VCaP (cell line): Measurements from ENCODE around the gene PPP1R12A.
A peak's percentile ranks its signal among the peaks of the same experiment; 100 is the strongest.
"Not testable (repeated sequence)": the region's sequence is repeated elsewhere in the genome, so short reads cannot be mapped to it uniquely, and the experiment has no call there.

Experiments used
- H3K27ac ChIP-seq: fragments of 450-650 bp; 2 replicates; pipeline ENCODE4 v1.5.1; 2017
- CTCF ChIP-seq: fragments of 450-650 bp; conservative IDR thresholded peaks from 2 replicates; pipeline ENCODE4 v1.5.1; 2017; ENCODE audit warnings: mild to moderate bottlenecking, moderate library complexity

Gene PPP1R12A

GRCh38 chr12:79891506-79892162, 43.3 kb downstream of the PPP1R12A start:
- no peak for TF ChIP-seq CTCF
- no peak overlapping the region for H3K27ac ChIP-seq

- no peak for TF ChIP-seq CTCF
- H3K27ac ChIP-seq, result peak overlapping the region; percentile 18; the same call in 1 of the 2 replicates
Measured at GRCh38 chr12:79887890-79888289, 47.0 kb downstream of the PPP1R12A start.

GRCh38 chr12:79886917-79887519, 47.9 kb downstream of the PPP1R12A start:
- peak; percentile 81 for TF ChIP-seq CTCF
- 0 out of 2 replicates have a peak overlapping the region, but pooled peaks have one; percentile 18 for H3K27ac ChIP-seq

GRCh38 chr12:79885911-79886490, 48.9 kb downstream of the PPP1R12A start:
- no peak overlapping the region for H3K27ac ChIP-seq
- no peak for TF ChIP-seq CTCF

- H3K27ac ChIP-seq, result peak overlapping the region; percentile 47
- TF ChIP-seq CTCF, result no peak
Measured at GRCh38 chr12:79884401-79885006, 50.4 kb downstream of the PPP1R12A start.

GRCh38 chr12:79883216-79883615, 51.7 kb downstream of the PPP1R12A start:
- no peak for TF ChIP-seq CTCF

GRCh38 chr12:79881351-79881750, 53.5 kb downstream of the PPP1R12A start:
- H3K27ac ChIP-seq, result no peak overlapping the region
- TF ChIP-seq CTCF, result no peak

More at GRCh38 chr12:79883216-79883615, 51.7 kb downstream of the PPP1R12A start:
- no peak overlapping the region; the same call in 1 of the 2 replicates for H3K27ac ChIP-seq

GRCh38 chr12:79878506-79878905, 56.4 kb downstream of the PPP1R12A start:
- H3K27ac ChIP-seq, result not testable (repeated sequence)
